Left lobe of liver (tissue), 2 donors: ENCODE results near the gene MID1. TPM values are rescaled to one million over a fixed set of nuclear protein-coding genes. Genes with fewer than 3 reads are reported as not detected.

Source experiments
- ATAC-seq: fragments of 200-7000 bp; cut with Tn5 transposase; one replicate; pipeline ENCODE4 v1.9.1; 2020; ENCODE audit warnings: mild to moderate bottlenecking, moderate library complexity
- DNase-seq: peaks from one replicate; pipeline ENCODE4 v3.0.0-alpha.2; 2020; ENCODE audit warnings: low spot score
- total RNA-seq: library from RNA; stranded (reverse); gene quantifications from one replicate; pipeline ENCODE4 v1.2.1, GENCODE V29; 2021
- donor health status: DM: no; HTN: no; CAD: no; lungs with moderate emphysema.
- donor health status: DM: no; HTN: yes; CAD: no.

The MID1 gene
- total RNA-seq, 1 donor from 2014 or later: 2.4 TPM

DNA sequence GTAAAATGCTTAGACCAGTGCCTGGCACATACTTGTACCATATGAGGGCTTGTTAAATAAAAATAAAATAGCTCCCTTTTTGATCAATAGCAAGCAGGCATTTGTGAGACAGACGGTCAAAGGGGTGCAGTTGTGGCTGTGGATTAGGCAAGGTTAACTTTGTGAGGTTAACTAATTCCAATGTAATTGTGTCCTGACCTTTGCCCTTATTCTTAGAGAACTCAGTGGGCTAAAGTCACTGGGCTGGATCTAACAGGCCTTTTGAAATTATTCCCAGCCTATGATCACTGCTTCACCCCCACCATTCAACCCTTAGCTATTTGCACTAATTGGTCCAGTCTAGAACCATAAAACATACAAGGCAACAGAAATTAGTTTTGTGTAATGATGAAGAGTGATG lies 166.4 kb downstream of the MID1 start:
- DNase-seq (no peak), ATAC-seq (peak; percentile 47)

DNA sequence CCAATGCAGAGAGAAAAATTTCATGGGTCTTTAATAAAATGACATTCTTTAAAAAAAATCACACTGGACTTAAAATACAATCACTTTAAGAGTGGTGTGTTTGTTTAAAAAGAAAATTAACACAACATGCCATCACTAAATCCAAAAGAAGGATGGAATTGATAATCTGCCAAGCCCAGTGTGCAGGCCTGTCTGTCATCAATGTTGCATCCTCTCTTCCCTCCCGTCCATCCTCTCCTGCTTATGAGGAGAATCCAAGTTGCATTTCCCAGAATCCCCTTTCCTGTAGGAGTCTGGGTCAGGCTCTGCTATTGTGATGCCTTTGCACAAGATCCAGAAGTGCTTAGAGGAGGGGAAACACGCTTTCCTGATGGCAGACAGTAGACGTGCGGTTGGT lies 169.4 kb downstream of the MID1 start:
- ATAC-seq: no peak
- no peak for DNase-seq

DNA sequence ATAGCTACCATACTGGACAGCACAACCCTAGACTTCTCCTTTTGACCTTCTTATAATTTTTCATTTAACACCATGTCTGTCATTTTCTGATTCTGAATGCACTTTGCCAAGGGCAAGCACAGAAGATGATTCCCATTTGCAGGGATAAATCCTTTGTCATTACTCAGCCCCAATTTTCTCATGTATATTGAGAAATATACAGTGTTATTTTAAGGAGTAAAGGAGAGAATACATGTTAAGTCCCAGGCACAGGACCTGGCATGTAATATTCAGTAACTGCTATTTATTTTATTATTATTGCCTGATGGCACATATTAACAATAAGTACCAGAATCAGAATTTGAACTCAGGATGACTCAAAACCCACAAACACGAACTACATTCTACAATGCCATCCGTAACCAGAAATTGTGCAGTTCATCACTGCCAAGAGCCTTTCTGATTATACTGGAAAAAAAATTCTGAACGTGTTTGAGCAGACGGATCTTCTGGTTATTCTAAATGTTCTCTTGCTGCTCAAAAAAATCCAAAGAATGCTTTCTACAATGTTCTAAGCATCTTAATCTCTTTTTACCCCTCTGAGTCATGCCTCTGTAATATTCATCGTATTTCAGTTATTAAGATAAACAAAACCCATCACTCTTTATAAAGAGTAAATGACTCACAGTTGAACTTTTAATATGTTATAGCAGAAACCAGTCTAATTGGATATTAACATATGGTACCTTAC lies 170.0 kb downstream of the MID1 start:
- DNase-seq (no peak), ATAC-seq (no peak)

DNA sequence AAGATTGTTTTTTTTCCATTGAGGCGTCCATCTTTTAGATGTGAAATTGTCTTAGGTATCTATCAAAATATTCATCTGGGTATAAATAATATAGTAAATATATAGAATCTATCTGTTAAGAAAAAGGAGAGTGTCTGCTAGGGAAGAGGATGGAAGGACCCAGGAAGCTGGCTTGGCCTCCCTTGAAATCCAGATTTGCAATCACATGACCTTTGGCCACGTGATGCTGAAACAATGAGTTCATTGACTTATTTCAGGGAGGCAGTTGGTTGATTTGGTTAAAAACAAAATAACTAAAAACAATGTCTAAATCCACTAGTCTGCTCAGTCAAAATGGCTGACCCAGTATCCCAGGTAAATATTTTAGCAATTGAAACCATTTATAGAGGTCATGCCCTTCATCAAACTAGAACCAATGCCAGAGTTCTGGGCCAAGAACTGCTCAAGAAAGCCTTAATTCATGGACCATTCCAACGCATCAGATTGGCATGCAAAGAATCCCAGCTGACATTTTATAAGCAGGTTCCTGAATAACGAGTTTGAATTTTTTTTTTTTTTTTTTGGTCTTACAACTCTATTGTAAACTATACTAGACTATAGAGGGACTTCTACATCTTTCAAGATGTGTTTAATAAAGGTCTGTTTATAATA lies 172.7 kb downstream of the MID1 start:
- ATAC-seq: no peak
- DNase-seq: no peak

DNA sequence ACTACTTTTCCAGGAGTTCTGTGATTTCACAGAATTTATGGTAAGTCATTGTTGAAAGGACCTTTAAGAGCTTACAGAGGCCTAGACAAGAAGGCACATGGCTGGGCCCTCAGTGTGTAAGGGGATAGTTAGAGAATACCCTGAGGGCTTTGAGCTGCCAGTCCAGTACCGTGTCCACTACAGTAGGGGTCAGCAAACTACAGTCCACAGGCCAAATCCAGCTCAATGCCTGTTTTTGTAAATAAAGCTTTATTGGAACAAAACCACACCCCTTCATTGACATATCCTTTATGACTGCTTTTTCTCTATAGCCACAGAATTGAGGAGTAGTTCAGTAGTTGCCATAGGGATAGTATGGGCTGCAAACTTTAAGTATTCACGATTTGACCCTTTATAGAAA lies 176.2 kb downstream of the MID1 start:
- ATAC-seq: peak; percentile 55
- DNase-seq: no peak

DNA sequence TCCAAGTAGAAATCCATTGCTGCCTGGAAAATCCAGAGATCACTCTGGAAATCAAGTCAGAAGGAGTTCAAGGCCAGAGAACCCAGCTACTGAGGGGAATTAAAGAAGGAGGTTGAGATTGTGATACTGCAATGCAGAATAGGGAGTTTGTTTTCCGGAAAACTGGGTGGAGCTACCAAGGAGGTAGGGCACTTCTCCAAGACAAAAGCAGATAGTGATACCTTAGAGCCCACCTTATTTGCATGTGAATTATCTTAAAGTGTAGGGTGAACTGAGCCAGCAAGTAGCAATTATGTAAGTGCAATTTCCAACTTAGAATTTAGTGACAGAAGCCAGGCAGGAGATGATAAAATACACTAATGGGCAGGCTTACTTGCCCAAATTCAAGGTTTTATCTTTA lies 178.9 kb downstream of the MID1 start:
- DNase-seq (no peak), ATAC-seq (no peak)

DNA sequence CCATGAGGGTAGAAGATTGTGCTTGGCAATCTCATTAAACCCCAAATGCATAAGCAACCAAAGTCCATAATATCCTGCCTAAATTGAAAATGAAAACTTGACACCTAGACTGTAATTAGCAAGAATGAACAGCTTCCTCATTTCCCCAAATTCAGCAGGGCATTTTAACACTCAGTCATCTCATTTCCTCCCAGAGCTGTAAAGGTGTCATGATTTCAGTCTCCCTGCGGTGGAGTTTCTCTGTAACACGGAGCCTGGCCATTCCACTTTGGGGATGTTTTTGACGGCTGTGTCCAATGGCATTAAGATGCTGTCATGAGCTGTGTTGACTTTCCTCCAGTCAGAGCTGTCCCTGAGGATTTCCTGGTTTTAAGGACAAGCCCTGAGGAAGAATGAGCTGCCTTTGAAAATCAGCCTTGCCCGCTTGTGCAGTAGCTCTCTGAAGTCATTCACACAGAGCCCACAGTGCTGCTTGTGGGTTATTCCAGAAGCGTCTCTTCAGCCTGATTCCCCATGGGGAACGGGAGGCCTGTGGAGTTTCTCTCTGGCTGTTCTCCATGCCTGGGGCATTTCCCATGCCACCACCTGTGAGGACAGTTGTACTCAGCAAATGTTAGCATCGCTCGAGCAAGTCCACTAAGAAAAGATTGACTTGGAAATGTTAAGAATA lies 187.0 kb downstream of the MID1 start:
- ATAC-seq (no peak), DNase-seq (no peak)

DNA sequence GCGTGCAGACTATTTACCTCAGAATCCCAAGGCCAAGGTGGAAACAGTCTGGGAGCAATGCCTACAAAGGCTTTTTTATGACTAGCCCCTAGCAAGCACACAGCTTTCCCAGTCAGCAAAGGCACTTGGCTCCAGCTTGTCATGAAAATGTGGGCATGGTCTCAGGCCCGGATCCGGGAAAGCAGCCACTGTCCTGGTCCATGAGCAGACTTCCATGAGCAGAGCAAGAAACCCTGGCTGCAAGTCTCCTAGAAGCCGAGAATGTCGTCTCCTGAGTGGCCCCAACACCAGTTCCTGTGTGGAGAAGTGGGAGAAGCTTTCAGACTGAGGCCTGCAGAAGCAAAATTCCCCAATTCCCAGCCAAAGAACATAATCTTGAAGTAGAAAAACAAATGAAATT lies 190.5 kb downstream of the MID1 start:
- no peak for DNase-seq

DNA sequence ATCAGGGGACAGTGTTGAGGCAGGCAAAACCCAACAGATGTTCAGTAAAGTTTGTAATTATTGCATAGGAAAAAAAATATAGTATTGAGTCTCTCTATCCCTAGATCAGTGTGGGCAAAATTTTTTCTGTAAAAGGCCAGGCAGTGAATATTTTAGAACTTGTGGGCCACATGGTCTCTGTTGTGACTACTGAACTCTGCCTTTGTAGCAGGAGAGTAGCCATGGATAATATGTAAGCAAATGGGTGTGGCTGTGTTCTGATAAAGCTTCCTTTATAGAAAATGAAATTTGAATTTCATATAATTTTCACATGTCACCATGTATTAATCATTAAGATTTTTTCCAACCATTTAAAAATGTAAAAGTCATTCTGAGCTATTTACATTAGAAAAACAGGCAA lies 193.1 kb downstream of the MID1 start:
- ATAC-seq (no peak), DNase-seq (no peak)

More for the DNA sequence above, 190.5 kb downstream of the MID1 start:
- no peak for ATAC-seq

DNA sequence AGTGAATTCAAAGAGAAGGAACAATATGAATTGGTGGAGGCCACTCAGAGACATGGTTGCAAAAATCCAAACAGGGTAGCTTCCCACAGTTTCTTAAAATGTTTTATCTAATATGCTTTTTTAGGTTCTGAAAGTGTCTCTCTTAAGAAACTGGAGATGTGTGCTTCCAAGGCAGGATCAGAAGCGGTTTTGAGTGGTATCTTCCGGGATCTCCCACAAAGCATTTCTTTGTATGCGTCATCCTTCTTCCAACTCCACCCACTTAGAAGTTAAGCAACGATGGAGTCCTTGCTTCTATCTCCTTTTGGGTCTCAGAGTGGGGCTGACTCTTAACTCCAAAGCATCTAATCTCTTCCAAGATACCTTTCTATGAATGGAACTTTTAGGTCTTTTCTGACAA lies 196.7 kb downstream of the MID1 start:
- ATAC-seq (no peak), DNase-seq (no peak)

DNA sequence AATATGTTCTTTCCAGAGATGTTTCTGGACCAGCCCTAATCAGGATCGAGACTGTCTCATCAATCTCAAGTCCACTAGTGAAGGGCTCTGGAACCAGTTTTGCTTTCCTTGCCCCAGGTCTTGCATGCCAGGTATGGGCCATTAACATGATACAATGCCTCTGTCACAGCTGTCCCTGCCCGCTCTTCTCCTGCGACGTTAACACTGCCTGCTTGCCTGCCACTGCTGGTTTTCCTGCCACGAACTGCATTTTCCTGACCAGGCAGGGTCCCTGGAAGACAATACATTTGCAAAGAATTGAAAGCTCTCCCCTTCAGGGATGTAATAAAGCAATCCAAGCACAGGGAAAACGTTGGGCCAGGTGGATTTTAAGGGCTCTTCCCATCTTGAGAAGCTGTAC lies 200.3 kb downstream of the MID1 start:
- no peak for DNase-seq
- ATAC-seq: no peak

DNA sequence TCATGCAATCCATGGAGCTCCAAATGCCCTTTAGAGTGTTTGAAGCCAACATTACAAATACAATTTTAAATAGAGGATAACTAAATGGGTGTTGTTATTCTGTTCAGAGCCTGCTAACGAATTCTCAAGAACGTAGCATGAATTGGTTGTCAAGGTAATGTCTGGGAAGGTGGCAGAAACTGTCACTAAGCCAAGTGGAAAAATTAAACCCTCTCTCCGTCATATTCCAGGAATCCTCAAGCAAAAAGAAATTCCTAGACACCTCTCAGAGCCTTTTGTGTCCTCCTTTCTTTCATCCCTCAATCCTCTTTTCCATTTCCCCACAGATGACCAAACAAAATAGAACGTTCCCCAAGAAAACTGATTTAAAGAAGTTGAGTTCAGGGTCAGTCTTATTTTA lies 204.0 kb downstream of the MID1 start:
- DNase-seq (no peak), ATAC-seq (no peak)

DNA sequence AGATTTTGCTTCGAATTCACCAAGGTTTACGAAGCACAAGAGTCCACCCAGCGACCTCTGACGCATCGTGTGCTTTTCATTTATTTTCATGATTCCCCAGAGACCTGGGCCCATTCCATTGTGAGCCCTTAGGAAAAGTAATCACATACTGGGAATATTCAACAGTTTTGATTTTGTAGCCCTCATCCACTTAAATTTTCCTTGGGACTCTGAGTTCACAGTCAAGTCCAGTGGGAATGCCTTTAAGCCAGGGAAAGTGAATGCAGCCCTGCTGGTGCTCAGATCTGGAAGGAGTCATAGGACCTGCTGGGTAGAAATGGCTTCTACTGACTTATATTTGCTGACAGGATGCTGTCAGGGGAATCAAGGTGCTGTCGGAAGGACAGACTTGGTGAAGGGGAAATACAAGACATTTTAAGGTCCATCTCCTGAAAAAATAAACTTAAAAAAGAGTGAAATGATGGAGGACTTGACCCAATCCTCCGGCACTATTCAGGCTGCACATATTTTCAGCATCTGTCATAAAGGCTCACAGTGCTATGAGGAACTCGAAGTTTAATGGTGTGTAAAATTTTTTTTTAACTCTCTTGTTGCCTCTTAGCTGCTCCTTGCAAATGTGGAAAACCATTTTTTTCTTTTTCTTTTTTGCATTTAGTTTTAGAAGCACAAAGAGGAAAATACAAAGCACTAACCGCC lies 204.9 kb downstream of the MID1 start:
- no peak for DNase-seq
- no peak for ATAC-seq

DNA sequence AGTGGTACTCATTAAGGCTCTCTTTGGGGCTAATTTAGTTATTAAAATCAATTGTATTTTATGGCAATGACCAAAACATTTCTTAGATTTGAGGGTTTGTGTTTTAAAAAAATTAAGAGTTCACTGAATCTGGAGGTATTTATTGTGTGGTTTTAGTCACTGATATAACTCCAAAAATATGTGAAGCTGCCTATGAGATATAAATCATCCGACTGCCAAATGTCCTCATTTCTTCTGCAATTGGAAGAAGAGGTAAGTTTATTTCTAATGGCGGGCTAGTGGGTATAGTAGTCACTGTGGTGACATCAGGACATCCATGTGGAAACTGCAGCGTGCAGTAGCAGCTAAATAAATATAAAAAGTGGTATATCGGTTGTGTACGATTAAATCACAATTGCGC lies 205.5 kb downstream of the MID1 start:
- no peak for ATAC-seq
- DNase-seq: no peak

DNA sequence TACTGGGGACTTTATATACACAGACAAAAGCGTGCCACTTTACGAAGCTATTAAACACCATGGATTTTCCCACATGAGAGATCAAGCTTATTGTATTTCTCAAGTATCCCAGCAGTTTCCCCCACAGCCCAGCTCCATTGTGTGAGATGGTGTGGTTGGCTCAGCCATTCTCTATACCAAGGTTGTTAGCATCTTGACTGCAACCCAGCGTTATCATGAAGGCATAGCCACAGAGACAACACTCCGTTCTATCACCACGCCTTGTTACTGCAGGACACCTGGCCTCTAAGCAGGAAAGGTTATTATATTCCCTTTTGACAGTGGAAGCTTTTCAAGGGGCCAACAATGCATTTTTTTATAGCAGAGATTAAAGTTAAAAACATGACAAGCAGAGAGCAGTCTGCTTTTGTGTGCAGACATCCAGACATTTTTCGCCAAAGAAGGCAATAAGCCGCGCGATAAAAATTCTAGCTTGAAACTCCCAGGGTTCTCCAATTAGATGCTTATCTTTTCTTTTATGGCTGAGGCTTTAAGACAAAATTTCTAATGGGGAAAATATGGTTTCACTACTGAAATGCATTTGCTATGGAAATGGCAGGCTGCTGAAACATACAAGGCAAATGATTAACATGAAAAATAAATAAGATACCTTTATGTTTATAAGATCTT lies 206.1 kb downstream of the MID1 start:
- no peak for ATAC-seq
- DNase-seq: no peak

DNA sequence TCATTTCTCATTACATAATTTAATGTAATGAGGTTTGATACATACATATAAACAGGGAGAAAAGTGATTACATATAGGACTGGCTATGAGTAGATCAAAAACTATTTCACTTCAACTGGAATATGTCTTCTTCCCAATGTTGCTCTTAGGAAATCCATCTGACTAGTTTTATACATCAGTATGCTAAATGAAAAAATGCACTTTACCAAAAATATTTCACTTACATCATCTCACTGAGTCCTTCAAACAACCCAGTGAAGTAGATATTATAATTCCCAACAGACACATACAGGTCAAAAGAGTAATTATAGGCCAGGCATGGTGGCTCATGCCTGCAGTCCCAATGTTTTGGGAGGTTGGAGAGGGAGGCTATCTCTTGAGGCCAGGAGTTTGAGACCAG lies 215.9 kb downstream of the MID1 start:
- DNase-seq: no peak
- ATAC-seq: no peak

DNA sequence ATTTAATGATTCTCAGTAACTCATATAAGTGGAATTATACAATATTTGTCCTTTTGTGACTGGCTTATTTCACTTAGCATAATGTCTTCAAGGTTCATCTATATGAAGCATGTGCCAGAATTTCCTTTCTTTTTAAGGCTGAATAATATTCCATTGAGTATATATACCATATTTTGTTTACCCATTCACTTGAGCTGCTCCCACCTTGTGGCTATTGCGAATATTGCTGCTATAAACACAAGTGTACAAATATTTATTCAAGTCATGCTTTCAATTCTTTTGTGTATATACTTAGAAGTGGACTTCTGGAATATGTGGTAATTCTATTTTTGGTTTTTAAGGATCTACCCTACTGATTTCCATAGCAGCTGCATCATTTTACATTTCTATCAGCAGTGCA lies 219.1 kb downstream of the MID1 start:
- no peak for DNase-seq

DNA sequence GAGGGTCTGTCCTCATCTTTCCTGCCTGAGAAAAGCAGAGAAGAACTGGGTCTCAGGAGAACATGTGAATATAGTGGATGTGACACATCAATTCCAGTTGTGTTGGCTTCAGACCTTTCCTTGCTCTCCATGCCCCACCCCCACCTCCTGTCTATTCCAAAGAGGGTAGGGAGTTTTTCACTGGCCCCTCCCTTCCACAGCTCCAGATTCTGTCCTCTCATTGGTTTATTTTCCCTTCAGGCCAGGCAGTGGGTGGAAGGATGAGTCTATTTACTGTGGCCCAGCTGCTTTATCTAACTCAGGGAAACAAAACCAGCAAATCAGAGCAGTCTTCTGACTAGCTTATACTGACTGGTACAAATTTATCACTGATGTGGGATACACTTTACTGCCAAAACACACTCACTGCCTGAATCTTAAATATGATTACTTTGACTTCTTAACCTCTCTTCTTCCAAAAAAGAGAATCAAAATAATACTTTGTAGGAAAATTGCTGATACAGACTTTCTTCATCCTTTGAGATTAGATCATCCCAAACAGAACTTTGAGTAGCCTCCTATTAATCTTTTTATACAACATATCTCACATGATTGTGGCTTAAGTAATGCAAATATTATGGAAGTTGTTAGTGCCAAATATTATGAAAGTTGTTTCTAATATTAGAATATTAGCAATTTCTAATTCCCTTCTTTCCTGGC lies 221.2 kb downstream of the MID1 start:
- no peak for DNase-seq

More for the DNA sequence above, 219.1 kb downstream of the MID1 start:
- ATAC-seq: no peak

DNA sequence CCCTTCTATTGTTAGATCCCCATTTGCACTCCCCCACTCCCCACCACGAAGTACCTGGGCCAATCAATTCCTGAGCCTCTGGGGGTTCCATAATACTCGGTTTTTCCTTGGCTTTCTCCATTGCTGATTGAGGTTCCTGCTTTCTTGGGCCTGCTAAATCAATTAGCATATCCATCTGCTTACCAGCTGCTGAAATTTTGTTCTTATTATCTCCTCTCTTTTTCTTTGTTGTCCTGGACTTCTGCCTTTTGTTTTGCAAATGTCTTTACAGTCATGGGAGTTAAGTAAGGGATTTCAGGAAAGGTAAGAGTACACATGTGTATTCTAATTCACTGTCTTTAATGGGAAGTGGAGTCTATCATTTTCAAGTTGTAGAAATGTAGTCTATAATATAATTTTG lies 222.2 kb downstream of the MID1 start:
- DNase-seq (no peak), ATAC-seq (no peak)

More for the DNA sequence above, 221.2 kb downstream of the MID1 start:
- no peak for ATAC-seq

DNA sequence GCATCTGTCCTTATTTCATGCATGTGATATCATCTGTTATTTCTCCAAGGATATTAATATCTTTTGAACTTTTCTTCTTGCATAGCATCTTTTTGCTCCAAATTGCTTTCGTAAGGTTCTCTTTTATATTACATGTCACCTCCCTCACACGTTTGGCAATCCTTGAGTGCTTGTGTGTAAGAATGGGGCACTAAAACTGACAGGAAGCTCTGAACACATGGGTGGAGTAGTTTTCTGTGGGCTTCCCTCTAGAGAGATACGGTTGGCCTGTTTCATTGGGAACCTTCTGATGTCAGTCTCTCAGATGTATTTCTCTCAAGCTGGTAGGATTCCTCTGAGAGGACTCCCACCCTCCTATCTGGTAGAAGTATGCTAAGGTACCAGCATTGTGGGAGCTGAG lies 223.0 kb downstream of the MID1 start:
- no peak for DNase-seq
- ATAC-seq: no peak

DNA sequence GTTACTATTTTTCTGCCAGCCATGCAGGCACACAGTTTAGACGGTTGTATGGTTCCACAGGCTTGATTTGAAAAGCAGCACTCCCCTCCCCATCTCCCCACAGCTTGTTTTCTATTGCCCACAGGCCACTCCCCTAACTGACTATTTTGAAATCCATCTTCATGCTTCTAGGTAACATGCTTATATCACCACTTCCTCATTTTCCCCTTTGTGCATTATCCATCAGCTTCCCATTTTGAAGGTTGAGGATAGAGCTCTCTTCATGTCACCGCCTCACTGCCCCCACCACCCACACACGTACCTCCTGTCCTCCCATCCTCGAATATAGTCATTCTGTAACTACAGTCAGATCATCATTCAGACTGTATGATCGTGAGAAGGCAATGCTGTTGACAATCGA lies 224.7 kb downstream of the MID1 start:
- ATAC-seq: no peak
- no peak for DNase-seq
